Ascending aorta (tissue), 2 donors: Measurements from ENCODE around the gene TMEM9. TPM values are rescaled to one million over a fixed set of nuclear protein-coding genes. Genes with fewer than 3 reads are reported as not detected.

Source experiments
- DNase-seq, 2 donors: peaks; one replicate each; pipeline ENCODE4 v3.0.0-alpha.2; 2019; ENCODE audit warnings: low spot score in 2 of 2
- H3K27ac ChIP-seq, 2 donors: fragments of 200-600 bp; sonication (generic); one replicate each; pipeline ENCODE4 v1.5.1; 2016 to 2017; ENCODE audit warnings: mild to moderate bottlenecking in 1 of 2
- H3K27me3 ChIP-seq: fragments of 200-600 bp; sonication (generic); one replicate; pipeline ENCODE4 v1.5.1; 2017
- H3K36me3 ChIP-seq, 2 donors: fragments of 200-600 bp; sonication (generic); one replicate each; pipeline ENCODE4 v1.5.1; 2016
- H3K4me1 ChIP-seq, 2 donors: fragments of 200-600 bp; sonication (generic); one replicate each; pipeline ENCODE4 v1.5.1; 2016 to 2017; ENCODE audit warnings: mild to moderate bottlenecking in 1 of 2
- H3K4me3 ChIP-seq, 2 donors: fragments of 200-600 bp; sonication (generic); one replicate each; pipeline ENCODE4 v1.5.1; 2016 to 2017; ENCODE audit warnings: mild to moderate bottlenecking in 1 of 2
- H3K9me3 ChIP-seq, 2 donors: fragments of 200-600 bp; sonication (generic); one replicate each; pipeline ENCODE4 v1.5.1; 2016
- CTCF ChIP-seq, 3 experiments: fragments of 200-600 bp in 2 of 3; fragments of 450-650 bp in 1 of 3; sonication (generic) in 2 of 3; IDR thresholded peaks; one replicate each; pipeline ENCODE4 v1.5.1; 2016 to 2019; ENCODE audit warnings: antibody characterized with exemption in 3 of 3, mild to moderate bottlenecking in 1 of 3, moderate library complexity in 1 of 3
- intact Hi-C: fragments of 100-400 bp; cut with DNase I; formaldehyde crosslinking; loops from one replicate; pipeline ENCODE4 v1.15.1; 2023
- total RNA-seq: library from RNA; depleted of rRNA; stranded (reverse); fragments of >200 nt; gene quantifications from one replicate; pipeline ENCODE4 v1.1.0, GENCODE V29; 2016

The TMEM9 gene
- total RNA-seq, 1 donor from 2014 or later, result 45.8 TPM

- Histone ChIP-seq H3K4me1 (no peaks in the 10 kb centered on the region), H3K27ac (no peak within 1 kb of the TSS), H3K4me3 (no peak within 1 kb of the TSS), H3K27me3 (no peaks in the 10 kb centered on the region), H3K9me3 (no peaks in the 10 kb centered on the region), H3K36me3 (no peaks in the 10 kb centered on the region)
- no peak for DNase-seq
- intact Hi-C loops, result loop anchor here (5.0 kb wide), 1 partner anchor 490 kb away; the partner anchor contains the start of gene KIF14
- TF ChIP-seq CTCF (IDR thresholded peaks at IDR 0.05), result no peak
Observed at GRCh38 chr1:201112173-201112731, 42.0 kb downstream of the TMEM9 start, which contains the start of gene CACNA1S. Gene CACNA1S, minus strand, starts transcription at chr1:201112426. Its CDS starts 87 bp downstream, at chr1:201112339.

- H3K9me3 ChIP-seq, result no peaks in the 10 kb centered on the region
- H3K27ac ChIP-seq, result no peak overlapping the region
- H3K36me3 ChIP-seq, result no peaks in the 10 kb centered on the region
- no peak for TF ChIP-seq CTCF (IDR thresholded peaks at IDR 0.05)
- DNase-seq, result no peak
- no peak overlapping the region for H3K4me3 ChIP-seq
- H3K4me1 ChIP-seq, result no peaks in the 10 kb centered on the region
- intact Hi-C loops, result loop anchor here (5.0 kb wide), 1 partner anchor 489 kb away; the partner anchor contains the start of gene KIF14
- no peaks in the 10 kb centered on the region for H3K27me3 ChIP-seq
Observed at GRCh38 chr1:201111672-201112071, 42.6 kb downstream of the TMEM9 start.

- no peak for TF ChIP-seq CTCF (IDR thresholded peaks at IDR 0.05)
- no peaks in the 10 kb centered on the region for H3K9me3 ChIP-seq
- intact Hi-C loops, result loop anchor here (5.0 kb wide), 1 partner anchor 489 kb away; the partner anchor contains the start of gene KIF14
- no peaks in the 10 kb centered on the region for H3K4me1 ChIP-seq
- no peaks in the 10 kb centered on the region for H3K27me3 ChIP-seq
- no peak for DNase-seq
- H3K4me3 ChIP-seq, result no peak overlapping the region
- no peaks in the 10 kb centered on the region for H3K36me3 ChIP-seq
- no peak overlapping the region for H3K27ac ChIP-seq
Observed at GRCh38 chr1:201111156-201111555, 43.1 kb downstream of the TMEM9 start.

- intact Hi-C loops, result loop anchor here (5.0 kb wide), 1 partner anchor 488 kb away; the partner anchor contains the start of gene KIF14
Observed at GRCh38 chr1:201110616-201111015, 43.7 kb downstream of the TMEM9 start.

GRCh38 chr1:201110138-201110537, 44.1 kb downstream of the TMEM9 start:
- no peak for TF ChIP-seq CTCF (IDR thresholded peaks at IDR 0.05)
- Histone ChIP-seq H3K9me3 (no peaks in the 10 kb centered on the region), H3K27ac (no peak overlapping the region), H3K27me3 (no peaks in the 10 kb centered on the region), H3K4me3 (no peak overlapping the region), H3K36me3 (no peaks in the 10 kb centered on the region), H3K4me1 (no peaks in the 10 kb centered on the region)
- intact Hi-C loops, result loop anchor here (5.0 kb wide), 1 partner anchor 488 kb away; the partner anchor contains the start of gene KIF14
- DNase-seq, result no peak

More at GRCh38 chr1:201110616-201111015, 43.7 kb downstream of the TMEM9 start:
- H3K27me3 ChIP-seq, result no peaks in the 10 kb centered on the region
- no peak overlapping the region for H3K4me3 ChIP-seq
- no peak for DNase-seq
- H3K36me3 ChIP-seq, result no peaks in the 10 kb centered on the region
- H3K27ac ChIP-seq, result no peak overlapping the region
- no peaks in the 10 kb centered on the region for H3K4me1 ChIP-seq
- no peaks in the 10 kb centered on the region for H3K9me3 ChIP-seq
- no peak for TF ChIP-seq CTCF (IDR thresholded peaks at IDR 0.05)
